Stimulated activated CD8-positive, alpha-beta memory T cell treated with anti-CD3 and anti-CD28 coated beads, Interleukin-15, amount 100 ng/mL, for 4 hours (primary cell): ENCODE data around the gene SLC4A7.
"Not testable (repeated sequence)": the region's sequence is repeated elsewhere in the genome, so short reads cannot be mapped to it uniquely, and the experiment has no call there.

ENCODE experiments used
- DNase-seq, 2 donors: peaks; one replicate each; pipeline ENCODE4 v3.0.0-alpha.2; 2020; ENCODE audit warnings: low read depth in 2 of 2

SLC4A7 gene

DNA sequence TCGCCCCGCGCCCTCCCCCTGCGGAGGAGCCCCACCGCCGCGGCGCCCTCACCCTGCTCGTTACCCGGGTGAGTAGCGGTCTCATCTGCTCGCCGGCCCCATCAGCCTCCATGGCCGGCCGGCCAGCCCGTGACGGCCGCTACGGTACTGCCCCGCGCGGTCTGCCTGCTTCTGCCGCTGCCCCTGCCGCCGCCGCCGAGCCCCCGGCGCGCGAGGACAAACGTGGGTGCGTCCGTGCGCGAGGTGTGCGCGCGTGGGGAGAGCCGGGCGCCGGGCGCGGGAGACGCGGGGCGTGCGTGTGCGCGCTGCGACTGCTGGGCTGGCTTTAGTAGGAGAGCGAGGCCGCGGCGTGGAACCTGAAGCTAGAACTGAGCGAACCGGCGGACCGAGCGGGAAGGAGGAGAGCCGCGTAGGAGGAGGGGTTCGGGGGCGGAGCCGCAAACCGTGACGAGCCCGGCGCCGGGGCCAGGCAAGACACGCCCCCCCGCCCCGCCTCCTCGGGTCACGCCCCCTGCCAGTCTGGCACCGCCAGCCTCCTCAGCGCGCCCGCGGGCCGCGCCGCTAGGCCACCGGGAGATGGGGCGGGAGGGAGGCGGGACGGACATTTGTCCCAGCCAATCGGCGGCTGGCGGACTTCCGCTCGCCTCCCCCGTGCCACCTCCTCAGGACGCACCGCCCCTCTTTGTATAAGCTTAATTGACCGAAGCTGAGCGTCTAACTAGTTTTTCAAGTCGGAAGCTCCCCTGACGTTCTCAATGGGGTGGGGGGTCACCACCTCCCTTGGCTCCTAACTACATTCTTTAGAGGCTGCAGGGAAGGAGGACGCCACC, at the start of gene SLC4A7:
SLC4A7 (minus strand) TSS at position 370 of the 830 bp plus-strand sequence; CDS start at position 112, 258 bp downstream.
- DNase-seq, result peak; percentile 95 to 99

GRCh38 chr3:27533261-27533607, 49.0 kb upstream of the SLC4A7 start:
- DNase-seq, result no peak

DNA sequence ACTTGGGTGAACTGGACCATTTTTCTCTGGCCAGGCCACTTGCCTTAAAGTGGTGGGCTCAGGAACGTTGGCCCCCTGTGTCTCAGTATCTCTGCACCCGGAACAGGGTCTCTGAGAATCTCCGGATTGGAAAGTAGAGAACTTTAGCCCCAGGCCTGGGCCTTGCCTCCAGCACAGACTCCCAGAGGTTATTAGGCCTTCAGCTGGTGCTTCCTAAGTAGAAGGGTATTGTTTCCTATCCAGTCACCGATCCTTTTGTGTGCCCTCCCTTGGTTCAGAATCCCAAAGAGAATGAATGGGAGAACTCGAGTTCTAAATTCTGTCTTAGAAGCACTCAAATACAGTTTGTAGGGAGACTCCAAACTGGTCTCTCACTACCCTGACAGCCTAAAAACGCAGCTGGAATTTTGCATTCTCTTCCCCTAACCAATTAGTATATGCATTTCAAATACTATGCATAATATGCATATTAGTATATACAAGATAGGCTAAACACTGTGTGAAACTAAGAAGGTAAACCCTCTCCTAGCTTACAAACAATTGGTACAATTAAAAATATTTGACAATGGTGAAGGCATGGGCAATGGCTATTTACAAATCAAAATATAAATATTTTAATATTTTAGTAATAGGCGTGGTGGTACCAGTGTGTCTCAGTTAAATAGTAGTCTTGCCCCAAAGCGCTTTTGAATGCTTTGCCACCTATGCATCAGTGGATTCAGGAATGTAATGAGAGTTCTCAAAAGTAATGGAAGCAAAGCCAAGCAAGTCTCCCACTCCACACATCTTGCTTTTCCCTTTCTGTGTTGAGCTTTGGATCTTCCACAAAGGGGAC, 48.5 kb upstream of the SLC4A7 start:
- no peak for DNase-seq

DNA sequence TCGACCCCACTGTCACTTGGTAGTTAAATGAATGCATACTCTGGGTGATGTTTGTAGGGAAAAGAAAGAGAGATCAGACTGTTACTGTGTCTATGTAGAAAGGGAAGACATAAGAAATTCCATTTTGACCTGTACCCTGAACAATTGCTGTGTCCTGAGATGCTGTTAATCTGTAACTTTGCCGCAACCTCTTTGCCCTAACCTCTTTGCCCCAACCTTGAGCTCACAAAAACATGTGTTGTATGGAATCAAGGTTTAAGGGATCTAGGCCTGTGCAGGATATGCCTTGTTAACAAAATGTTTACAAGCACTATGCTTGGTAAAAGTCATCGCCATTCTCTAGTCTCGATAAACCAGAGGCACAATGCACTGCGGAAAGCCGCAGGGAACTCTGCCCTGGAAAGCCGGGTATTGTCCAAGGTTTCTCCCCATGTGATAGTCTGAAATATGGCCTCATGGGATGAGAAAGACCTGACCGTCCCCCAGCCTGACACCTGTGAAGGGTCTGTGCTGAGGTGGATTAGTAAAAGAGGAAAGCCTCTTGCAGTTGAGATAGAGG, 47.1 kb upstream of the SLC4A7 start:
- DNase-seq, result not testable (repeated sequence)

- DNase-seq, result no peak
These were observed 44.6 kb upstream of the SLC4A7 start for GRCh38 chr3:27528791-27529190.

DNA sequence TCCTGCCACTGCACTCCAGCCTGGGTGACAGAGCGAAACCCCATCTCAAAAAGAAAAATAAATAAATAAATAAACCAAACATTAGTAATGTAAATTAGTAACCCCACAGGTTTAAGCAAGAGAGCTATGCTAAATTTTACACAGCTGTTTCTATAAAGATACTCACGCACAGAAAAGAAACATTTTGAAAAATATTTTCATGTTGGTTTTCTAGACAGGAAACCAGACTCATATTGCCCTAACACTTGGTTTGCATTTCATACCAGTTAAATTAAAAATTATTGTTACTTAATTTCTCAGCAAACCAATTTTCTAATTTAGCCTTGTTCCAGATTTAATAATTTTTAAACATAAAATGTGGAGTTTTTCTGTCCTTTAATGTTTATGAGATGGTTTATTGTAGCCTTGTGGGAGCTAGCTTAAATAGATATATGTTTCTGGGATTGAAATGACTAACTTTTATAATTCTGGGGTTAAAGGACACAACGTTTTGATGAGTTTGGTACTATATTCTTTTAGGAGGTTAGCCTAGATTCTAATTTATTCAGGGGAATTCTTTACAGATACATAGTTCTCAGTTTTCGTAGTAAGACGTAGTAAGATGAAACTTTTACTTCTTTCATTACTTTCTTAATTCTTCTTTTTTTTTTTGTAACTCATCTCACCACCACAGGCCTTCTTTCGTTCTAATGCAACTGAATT, 42.6 kb upstream of the SLC4A7 start:
- no peak for DNase-seq

- DNase-seq, result no peak
These were observed 37.7 kb upstream of the SLC4A7 start for GRCh38 chr3:27521872-27522265.

DNA sequence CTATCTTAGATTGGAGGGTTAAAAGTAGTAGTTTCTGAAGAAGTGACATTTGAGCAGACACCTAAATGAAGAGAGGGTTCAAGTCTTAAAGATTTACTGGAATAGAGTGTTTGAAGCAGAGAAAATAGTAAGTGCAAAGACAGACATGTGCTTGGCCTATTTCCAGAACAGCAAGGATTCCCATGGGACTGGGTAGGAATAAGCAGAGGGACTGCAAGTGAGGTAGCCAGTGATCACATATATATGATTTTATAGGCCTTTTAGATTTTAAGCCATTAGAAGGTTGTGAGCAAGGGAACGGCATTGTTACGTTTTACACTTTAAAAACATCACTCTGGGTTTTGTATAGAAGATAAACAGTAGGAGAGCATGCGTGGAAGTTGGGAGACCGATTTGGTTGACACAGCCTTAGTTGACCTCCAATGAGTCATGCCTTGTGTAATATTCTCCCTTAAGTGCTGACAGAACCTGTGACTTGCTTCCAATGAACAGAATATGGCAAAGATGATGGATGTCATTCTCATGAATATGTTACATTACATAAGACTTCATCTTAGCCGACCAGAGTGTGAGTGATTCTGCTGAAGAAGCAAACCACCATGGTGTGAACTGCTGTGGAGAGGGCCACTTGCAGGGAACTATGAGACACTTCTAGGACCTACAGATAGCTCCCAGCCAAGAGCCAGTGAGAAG, 37.1 kb upstream of the SLC4A7 start:
- no peak for DNase-seq

GRCh38 chr3:27511724-27512422, 27.7 kb upstream of the SLC4A7 start:
- DNase-seq, result no peak

- DNase-seq, result no peak
These were observed 25.2 kb upstream of the SLC4A7 start for GRCh38 chr3:27509376-27509775.

DNA sequence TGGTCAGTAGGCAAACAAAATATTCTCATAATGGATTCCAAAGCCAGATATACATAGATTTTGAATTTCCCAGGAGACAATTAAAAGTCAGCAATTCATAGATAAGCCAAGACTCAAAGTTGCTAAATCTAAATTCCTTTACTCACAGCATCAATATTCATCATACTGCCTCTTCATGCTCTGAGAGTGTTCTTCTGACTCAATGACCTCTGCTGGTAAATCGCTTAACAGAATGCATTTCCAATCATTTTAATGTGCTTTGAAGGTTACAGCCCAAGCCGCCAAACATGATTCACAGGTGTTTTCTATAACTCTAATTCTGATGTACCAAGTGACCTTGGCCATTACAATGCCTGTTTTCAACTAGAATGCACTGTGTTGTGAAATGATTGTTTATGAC, 24.2 kb upstream of the SLC4A7 start:
- DNase-seq, result no peak

GRCh38 chr3:27507515-27508266, 23.5 kb upstream of the SLC4A7 start:
- DNase-seq, result no peak

DNA sequence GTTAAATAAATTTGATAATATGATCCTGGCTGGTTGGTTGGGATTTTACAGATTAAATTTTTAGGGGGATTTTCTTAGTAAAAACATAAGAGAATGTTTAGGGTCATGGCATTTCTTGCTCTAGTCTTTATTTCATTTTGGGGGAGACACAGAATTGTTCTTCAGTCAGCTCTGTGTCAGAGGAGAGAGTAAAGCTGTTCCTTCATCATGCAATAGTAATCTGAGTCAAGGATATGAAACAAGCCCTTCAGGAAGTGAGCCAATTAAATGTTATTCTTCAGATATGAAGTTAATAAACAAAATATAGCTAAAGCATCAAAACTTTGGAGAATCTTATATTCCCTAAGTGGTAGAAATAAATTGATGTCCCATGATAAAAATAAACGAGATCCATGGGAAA, 22.9 kb upstream of the SLC4A7 start:
- DNase-seq, result no peak

DNA sequence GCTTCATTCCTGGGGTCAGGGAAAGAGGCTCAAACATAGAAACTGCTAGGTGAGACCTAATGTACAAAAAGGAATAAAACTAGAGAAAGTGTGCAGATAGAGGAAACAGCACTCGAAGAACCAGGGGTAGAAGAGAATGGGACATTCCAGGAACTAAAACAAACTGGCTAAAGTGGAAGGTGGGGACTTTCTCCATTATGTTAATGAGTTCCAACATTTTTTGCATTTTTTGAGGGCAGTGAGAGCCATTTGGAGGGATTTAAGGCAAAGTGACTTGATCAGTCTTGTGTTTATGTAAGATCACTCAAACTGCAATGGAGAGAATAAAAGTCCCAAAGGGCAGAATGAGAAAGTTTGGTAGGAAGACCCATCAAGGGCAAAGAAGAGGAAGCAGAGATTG, 20.6 kb upstream of the SLC4A7 start:
- no peak for DNase-seq

DNA sequence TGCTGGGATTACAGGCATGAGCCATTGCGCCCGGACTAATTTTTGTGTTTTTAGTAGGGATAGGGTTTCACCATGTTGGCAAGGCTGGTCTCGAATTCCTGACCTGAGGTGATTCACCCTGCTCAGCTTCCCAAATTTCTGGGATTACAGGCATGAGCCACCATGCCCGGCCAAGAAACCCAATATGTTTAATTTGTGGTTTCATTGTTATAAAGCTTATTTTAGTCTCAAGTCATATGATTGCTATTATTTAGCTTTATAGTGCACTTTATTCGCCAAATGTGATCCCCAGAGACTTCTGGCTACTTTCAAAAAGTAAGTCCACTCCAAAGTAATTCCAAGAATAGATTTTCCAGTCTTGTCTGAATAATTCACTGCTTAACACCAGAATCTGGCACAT, 19.3 kb upstream of the SLC4A7 start:
- DNase-seq, result no peak

DNA sequence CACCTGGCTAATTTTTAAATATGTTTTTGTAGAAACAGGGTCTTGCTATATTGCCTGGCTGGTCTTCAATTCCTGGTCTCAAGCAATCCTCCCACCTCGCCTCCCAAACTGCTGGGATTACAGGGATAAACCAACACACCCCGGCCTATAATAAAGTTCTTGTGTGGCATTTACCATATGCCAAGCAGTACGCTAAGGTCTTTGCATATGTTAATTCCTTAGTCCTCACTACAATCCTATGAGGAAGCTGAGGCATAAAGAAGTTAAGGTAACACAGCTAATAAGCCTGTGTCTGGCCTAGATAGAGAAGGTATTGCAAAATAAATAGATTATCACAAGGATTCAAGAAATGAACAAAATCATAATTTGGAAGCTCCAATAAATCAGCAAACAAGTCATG, 17.6 kb upstream of the SLC4A7 start:
- DNase-seq, result no peak

GRCh38 chr3:27500986-27501385, 16.8 kb upstream of the SLC4A7 start:
- no peak for DNase-seq

- DNase-seq, result no peak
These were observed 15.9 kb upstream of the SLC4A7 start for GRCh38 chr3:27500035-27500434.

GRCh38 chr3:27494784-27495183, 10.6 kb upstream of the SLC4A7 start:
- DNase-seq, result no peak

DNA sequence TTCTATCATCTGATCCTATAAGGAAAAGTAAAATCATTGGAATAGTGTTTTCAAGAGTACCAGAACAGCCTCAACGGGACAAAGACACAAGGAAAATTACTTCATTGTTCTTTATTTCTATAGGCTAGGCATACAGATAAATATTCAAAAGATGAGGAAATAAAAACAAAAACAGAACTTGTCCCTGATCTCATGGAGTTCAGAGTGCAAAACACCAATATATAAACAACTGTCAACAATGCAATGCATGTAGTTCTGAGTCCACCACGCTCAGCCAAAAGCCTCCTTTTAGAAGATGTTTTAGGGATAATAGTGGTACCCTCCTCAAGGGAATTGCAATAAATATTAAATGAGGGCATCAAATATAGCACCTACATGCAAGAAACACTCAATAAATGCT, 4.6 kb upstream of the SLC4A7 start:
- no peak for DNase-seq
